ENCODE data around the gene PHACTR2.
"Not testable (repeated sequence)": the region's sequence is repeated elsewhere in the genome, so short reads cannot be mapped to it uniquely, and the experiment has no call there.

DNA sequence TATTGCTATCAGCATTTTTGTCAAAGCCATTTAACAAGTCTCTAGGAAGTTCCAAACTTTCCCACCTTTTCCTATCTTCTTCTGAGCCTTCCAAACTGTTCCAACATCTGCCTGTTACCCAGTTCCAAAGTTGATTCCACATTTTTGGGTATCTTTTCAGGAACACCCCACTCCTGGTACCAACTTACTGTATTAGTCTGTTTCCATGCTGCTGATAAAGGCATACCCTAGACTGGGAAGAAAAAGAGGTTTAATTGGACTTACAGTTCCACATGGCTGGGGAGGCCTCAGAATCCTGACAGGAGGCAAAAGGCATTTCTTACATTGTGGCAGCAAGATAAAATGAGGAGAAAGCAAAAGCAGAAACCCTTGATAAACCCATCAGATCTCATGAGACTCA is 108.6 kb downstream of the PHACTR2 start:
- not testable (repeated sequence) for TF ChIP-seq POLR2A, SPI1, TAF1 (IDR thresholded peaks at IDR 0.05; ENCODE audit: low read depth, low read length)
